ENCODE data around the gene GABRP. TPM values are rescaled to one million over a fixed set of nuclear protein-coding genes. Genes with fewer than 3 reads are reported as not detected.

Gene GABRP
- total RNA-seq, 2 experiments from 2014 or later, result not detected

- intact Hi-C loops (cut with micrococcal nuclease; ENCODE audit: unreplicated experiment), result no loop called here
- Histone ChIP-seq H3K4me3 (ENCODE audit: low read depth, low read length, poor library complexity, severe bottlenecking) (no peak overlapping the region), H3K9me2 (ENCODE audit: insufficient read depth, low read length) (no peaks in the 10 kb centered on the region), H4K20me1 (ENCODE audit: insufficient read depth, low read length) (no peaks in the 10 kb centered on the region), H3K27ac (ENCODE audit: low read depth, low read length, poor library complexity, severe bottlenecking) (no peak overlapping the region), H3K36me3 (ENCODE audit: insufficient read depth, low read length) (no peaks in the 10 kb centered on the region), H2AFZ (ENCODE audit: low read length) (no peak overlapping the region), H3K79me2 (ENCODE audit: insufficient read depth, low read depth, low read length) (no peaks in the 10 kb centered on the region), H3K4me1 (ENCODE audit: insufficient read depth, low read length, poor library complexity, severe bottlenecking) (no peaks in the 10 kb centered on the region), H3K4me2 (ENCODE audit: low read length) (no peak overlapping the region), H3K9me3 (ENCODE audit: low read length) (no peaks in the 10 kb centered on the region)
- ChIA-PET CTCF (ENCODE audit: unreplicated experiment) (no interaction called here), POLR2A (interaction anchor here (1.1 kb wide), 1 partner anchor 10 kb away, joined by 5 read pairs; no protein-coding TSS in a partner anchor)
- TF ChIP-seq CTCF (conservative IDR thresholded peaks at IDR 0.05; ENCODE audit: low read length) (no peak), EZH2phosphoT487 (IDR thresholded peaks at IDR 0.05; ENCODE audit: borderline replicate concordance, low read depth, low read length) (no peak)
- no peak for DNase-seq (ENCODE audit: low spot score)
- no TSS peak for BruUV-seq (replicated peaks)
These were observed 9.4 kb downstream of the GABRP start for GRCh38 chr5:170792878-170793277.

GRCh38 chr5:170795154-170795553 is 11.6 kb downstream of the GABRP start:
- H3K36me3 ChIP-seq (ENCODE audit: insufficient read depth, low read length), result no peaks in the 10 kb centered on the region
- BruUV-seq (replicated peaks), result no TSS peak
- TF ChIP-seq EZH2phosphoT487 (IDR thresholded peaks at IDR 0.05; ENCODE audit: borderline replicate concordance, low read depth, low read length) (no peak), CTCF (conservative IDR thresholded peaks at IDR 0.05; ENCODE audit: low read length) (no peak)
- H2AFZ ChIP-seq (ENCODE audit: low read length), result no peak overlapping the region
- H4K20me1 ChIP-seq (ENCODE audit: insufficient read depth, low read length), result no peaks in the 10 kb centered on the region
- no peak for DNase-seq (ENCODE audit: low spot score)
- POLR2A ChIA-PET, result no interaction called here
- no peak overlapping the region for H3K4me2 ChIP-seq (ENCODE audit: low read length)
- intact Hi-C loops (cut with micrococcal nuclease; ENCODE audit: unreplicated experiment), result no loop called here
- H3K9me3 ChIP-seq (ENCODE audit: low read length), result no peaks in the 10 kb centered on the region
- H3K4me3 ChIP-seq (ENCODE audit: low read depth, low read length, poor library complexity, severe bottlenecking), result no peak overlapping the region
- H3K27ac ChIP-seq (ENCODE audit: low read depth, low read length, poor library complexity, severe bottlenecking), result no peak overlapping the region
- CTCF ChIA-PET (ENCODE audit: unreplicated experiment), result no interaction called here
- H3K9me2 ChIP-seq (ENCODE audit: insufficient read depth, low read length), result no peaks in the 10 kb centered on the region
- H3K79me2 ChIP-seq (ENCODE audit: insufficient read depth, low read depth, low read length), result no peaks in the 10 kb centered on the region
- H3K4me1 ChIP-seq (ENCODE audit: insufficient read depth, low read length, poor library complexity, severe bottlenecking), result no peaks in the 10 kb centered on the region

- Histone ChIP-seq H3K79me2 (ENCODE audit: insufficient read depth, low read depth, low read length) (no peaks in the 10 kb centered on the region), H2AFZ (ENCODE audit: low read length) (no peak overlapping the region), H3K9me3 (ENCODE audit: low read length) (no peaks in the 10 kb centered on the region), H3K4me2 (ENCODE audit: low read length) (no peak overlapping the region), H4K20me1 (ENCODE audit: insufficient read depth, low read length) (no peaks in the 10 kb centered on the region), H3K36me3 (ENCODE audit: insufficient read depth, low read length) (no peaks in the 10 kb centered on the region), H3K27ac (ENCODE audit: low read depth, low read length, poor library complexity, severe bottlenecking) (no peak overlapping the region), H3K9me2 (ENCODE audit: insufficient read depth, low read length) (no peaks in the 10 kb centered on the region), H3K4me3 (ENCODE audit: low read depth, low read length, poor library complexity, severe bottlenecking) (no peak overlapping the region), H3K4me1 (ENCODE audit: insufficient read depth, low read length, poor library complexity, severe bottlenecking) (no peaks in the 10 kb centered on the region)
- DNase-seq (ENCODE audit: low spot score), result no peak
- ChIA-PET POLR2A (no interaction called here), CTCF (ENCODE audit: unreplicated experiment) (no interaction called here)
- no TSS peak for BruUV-seq (replicated peaks)
- TF ChIP-seq EZH2phosphoT487 (IDR thresholded peaks at IDR 0.05; ENCODE audit: borderline replicate concordance, low read depth, low read length), result no peak
- TF ChIP-seq CTCF (conservative IDR thresholded peaks at IDR 0.05; ENCODE audit: low read length), result no peak
- intact Hi-C loops (cut with micrococcal nuclease; ENCODE audit: unreplicated experiment), result no loop called here
These were observed 22.1 kb downstream of the GABRP start for GRCh38 chr5:170805666-170806065.
